Adrenal gland (tissue), 5 donors: ENCODE data around the gene FARS2.

Source experiments
- POLR2A ChIP-seq, 2 donors: fragments of 450-650 bp; IDR thresholded peaks; one replicate each; pipeline ENCODE4 v1.6.1; 2017; ENCODE audit warnings: antibody characterized with exemption in 2 of 2, mild to moderate bottlenecking in 2 of 2, moderate library complexity in 1 of 2
- TF ChIP-seq, protein P1 (sequence below), 6 experiments: fragments of 450-650 bp in 4 of 6; fragments of 200-600 bp in 2 of 6; sonication (generic) in 1 of 6; IDR thresholded peaks; 1 replicate in 5 of 6; 2 replicates in 1 of 6; pipeline versions ENCODE4 v1.5.1 to v1.8.0; 2016 to 2021; ENCODE audit warnings: antibody characterized with exemption in 6 of 6, mild to moderate bottlenecking in 2 of 6, moderate library complexity in 1 of 6
- donor health status: DM: no; HTN: no; CAD: no.

DNA sequence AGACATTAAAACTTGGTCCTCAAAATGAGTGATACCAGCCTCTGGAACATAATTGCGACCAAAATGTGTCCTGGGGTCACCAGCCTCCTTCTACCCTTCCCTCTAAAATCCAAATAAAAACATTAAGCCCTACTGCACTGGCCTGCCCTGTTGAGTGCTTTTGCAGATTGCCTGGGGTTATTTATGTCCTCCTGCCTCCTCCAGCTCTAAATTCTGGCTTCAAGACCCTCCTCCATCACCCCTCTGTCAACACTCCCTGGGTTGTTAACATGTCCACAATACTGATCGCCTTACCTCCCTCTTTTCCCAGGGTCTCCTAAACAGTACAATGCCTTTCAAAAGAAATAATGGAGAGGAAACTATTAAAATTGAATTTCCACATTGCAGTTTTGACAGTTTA is 418.0 kb downstream of the FARS2 start:
- TF ChIP-seq, protein P1, sequence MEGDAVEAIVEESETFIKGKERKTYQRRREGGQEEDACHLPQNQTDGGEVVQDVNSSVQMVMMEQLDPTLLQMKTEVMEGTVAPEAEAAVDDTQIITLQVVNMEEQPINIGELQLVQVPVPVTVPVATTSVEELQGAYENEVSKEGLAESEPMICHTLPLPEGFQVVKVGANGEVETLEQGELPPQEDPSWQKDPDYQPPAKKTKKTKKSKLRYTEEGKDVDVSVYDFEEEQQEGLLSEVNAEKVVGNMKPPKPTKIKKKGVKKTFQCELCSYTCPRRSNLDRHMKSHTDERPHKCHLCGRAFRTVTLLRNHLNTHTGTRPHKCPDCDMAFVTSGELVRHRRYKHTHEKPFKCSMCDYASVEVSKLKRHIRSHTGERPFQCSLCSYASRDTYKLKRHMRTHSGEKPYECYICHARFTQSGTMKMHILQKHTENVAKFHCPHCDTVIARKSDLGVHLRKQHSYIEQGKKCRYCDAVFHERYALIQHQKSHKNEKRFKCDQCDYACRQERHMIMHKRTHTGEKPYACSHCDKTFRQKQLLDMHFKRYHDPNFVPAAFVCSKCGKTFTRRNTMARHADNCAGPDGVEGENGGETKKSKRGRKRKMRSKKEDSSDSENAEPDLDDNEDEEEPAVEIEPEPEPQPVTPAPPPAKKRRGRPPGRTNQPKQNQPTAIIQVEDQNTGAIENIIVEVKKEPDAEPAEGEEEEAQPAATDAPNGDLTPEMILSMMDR (IDR thresholded peaks at IDR 0.05) = no peak
- TF ChIP-seq POLR2A (IDR thresholded peaks at IDR 0.05) = no peak
